ENCODE results near the gene VARS2. TPM values are rescaled to one million over a fixed set of nuclear protein-coding genes. Genes with fewer than 3 reads are reported as not detected.

Gene VARS2
- total RNA-seq, 1 experiment from 2014 or later, result 60.3 TPM

DNA sequence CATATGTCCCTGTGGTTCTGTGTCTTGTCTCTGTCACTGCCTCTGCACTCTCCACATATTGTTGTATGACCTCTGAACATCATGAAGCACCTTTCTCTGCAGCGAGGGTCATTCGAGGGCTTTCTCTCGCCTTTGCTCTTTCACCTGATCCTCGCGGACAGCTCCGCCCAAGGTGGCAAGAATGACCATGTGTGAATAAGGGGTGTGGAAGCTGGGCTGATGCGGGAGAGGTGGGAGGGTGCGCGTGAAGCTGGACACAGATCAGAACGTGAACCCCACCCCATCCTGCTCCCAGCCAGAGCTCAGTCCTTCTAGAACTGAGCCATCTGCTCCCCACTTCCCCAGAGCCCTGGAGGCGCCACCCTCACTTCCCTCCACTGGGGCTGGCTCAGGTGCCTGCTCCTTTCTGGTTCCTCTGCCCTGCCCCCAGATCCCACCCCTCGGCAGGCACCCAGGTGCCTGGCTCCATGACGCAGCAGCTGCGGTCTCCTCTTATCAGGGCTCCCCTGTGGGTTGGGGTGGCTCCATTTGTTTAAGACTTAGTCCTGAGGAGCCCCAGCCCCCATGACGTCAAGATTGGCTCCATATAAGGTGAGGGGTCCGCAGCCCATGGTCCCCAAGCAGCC, 26.4 kb downstream of the VARS2 start, which contains the start of gene MUCL3:
Gene MUCL3, plus strand, starts transcription at position 613 of the 626 bp plus-strand sequence. CDS start 27 bp downstream, outside the sequence.
- Histone ChIP-seq H3K4me1 (replicated peaks; ENCODE audit: insufficient read depth) (peaks cover 8% of the 10 kb centered on the region; the same call in 1 of the 2 replicates), H3K4me2 (no peak within 1 kb of the TSS), H3K27ac (no peak within 1 kb of the TSS), H3K9me2 (ENCODE audit: insufficient read depth) (no peaks in the 10 kb centered on the region), H3K9me3 (ENCODE audit: insufficient read depth, low read depth) (no peaks in the 10 kb centered on the region), H2AFZ (no peak within 1 kb of the TSS), H3F3A (ENCODE audit: insufficient read depth, low read depth) (peaks cover 5% of the 10 kb centered on the region; the same call in 1 of the 2 replicates), H3K4me3 (no peak within 1 kb of the TSS), H4K20me1 (ENCODE audit: insufficient read depth) (no peaks in the 10 kb centered on the region), H3K27me3 (ENCODE audit: insufficient read depth, low read depth) (no peaks in the 10 kb centered on the region), H3K79me2 (ENCODE audit: low read depth) (no peaks in the 10 kb centered on the region), H3K36me3 (ENCODE audit: low read depth) (no peaks in the 10 kb centered on the region)
- CTCF ChIA-PET, result no interaction called here
- TF ChIP-seq EZH2 (IDR thresholded peaks at IDR 0.05; ENCODE audit: low read depth), result no peak
- TF ChIP-seq, protein P1, sequence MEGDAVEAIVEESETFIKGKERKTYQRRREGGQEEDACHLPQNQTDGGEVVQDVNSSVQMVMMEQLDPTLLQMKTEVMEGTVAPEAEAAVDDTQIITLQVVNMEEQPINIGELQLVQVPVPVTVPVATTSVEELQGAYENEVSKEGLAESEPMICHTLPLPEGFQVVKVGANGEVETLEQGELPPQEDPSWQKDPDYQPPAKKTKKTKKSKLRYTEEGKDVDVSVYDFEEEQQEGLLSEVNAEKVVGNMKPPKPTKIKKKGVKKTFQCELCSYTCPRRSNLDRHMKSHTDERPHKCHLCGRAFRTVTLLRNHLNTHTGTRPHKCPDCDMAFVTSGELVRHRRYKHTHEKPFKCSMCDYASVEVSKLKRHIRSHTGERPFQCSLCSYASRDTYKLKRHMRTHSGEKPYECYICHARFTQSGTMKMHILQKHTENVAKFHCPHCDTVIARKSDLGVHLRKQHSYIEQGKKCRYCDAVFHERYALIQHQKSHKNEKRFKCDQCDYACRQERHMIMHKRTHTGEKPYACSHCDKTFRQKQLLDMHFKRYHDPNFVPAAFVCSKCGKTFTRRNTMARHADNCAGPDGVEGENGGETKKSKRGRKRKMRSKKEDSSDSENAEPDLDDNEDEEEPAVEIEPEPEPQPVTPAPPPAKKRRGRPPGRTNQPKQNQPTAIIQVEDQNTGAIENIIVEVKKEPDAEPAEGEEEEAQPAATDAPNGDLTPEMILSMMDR (conservative IDR thresholded peaks at IDR 0.05), result no peak
- no peak for DNase-seq
- POLR2A ChIA-PET (ENCODE audit: unreplicated experiment), result interaction anchor here (0.5 kb wide), 1 partner anchor 796 kb away, joined by 6 read pairs; no protein-coding TSS in a partner anchor
- intact Hi-C loops (cut with micrococcal nuclease; ENCODE audit: unreplicated experiment), result no loop called here
- BruUV-seq (replicated peaks), result no TSS peak

DNA sequence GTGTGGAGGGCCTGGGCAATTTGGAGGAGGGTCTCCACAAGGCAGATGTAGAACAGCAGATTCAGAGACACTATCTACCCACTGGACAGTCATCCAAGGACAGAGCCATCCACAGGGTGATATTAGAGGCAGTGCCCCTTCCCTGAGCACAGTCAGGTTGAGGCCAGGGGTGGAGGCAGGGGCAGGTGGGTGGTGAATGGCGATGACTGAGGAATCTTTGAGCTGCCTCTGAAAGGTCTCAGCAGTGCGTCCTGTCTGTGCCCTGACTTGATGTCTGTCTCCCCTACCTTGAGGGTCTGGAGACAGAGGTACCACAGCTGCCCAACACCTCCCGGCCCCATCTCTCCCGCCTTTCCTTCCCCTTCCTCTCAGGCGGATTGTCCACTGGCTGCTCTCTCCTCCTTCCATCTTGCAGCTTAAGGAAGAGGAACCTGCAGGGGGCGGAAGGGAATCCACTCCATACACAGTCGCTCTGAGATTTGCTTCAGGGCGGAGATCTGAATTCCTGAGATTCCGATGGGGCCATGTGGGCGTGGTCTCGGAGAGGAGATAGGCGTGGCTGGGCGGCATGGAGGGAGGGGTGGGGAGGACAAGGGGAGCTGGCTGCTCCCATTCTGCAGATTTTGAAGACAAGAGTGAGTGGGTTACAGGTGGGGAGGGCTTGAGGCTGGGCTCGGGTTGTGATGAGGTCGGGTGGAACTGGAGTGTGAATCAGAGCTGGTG, 28.5 kb downstream of the VARS2 start:
- intact Hi-C loops (cut with micrococcal nuclease; ENCODE audit: unreplicated experiment), result loop anchor here (1.0 kb wide), 1 partner anchor 100 kb away; no protein-coding TSS in a partner anchor
- H3K4me3 ChIP-seq, result no peak overlapping the region
- H3K27me3 ChIP-seq (ENCODE audit: insufficient read depth, low read depth), result no peaks in the 10 kb centered on the region
- peaks cover 8% of the 10 kb centered on the region; the same call in 1 of the 2 replicates for H3K4me1 ChIP-seq (replicated peaks; ENCODE audit: insufficient read depth)
- BruUV-seq (replicated peaks), result no TSS peak
- H3K36me3 ChIP-seq (ENCODE audit: low read depth), result no peaks in the 10 kb centered on the region
- no peak overlapping the region for H3K27ac ChIP-seq
- no peaks in the 10 kb centered on the region for H3K79me2 ChIP-seq (ENCODE audit: low read depth)
- no peaks in the 10 kb centered on the region for H4K20me1 ChIP-seq (ENCODE audit: insufficient read depth)
- peak; percentile 82 to 91 for DNase-seq
- ChIA-PET CTCF (interaction anchor here (0.6 to 1.4 kb wide), 12 partner anchors 14 to 448 kb away, joined by 3 to 16 read pairs (median 4); partner anchors contain the start of gene MUC21), POLR2A (ENCODE audit: unreplicated experiment) (interaction anchor here (0.7 kb wide), 2 partner anchors 349 to 616 kb away, joined by 9 to 27 read pairs; no protein-coding TSS in a partner anchor)
- peak overlapping the region; percentile 39 for H3K4me2 ChIP-seq
- peaks cover 5% of the 10 kb centered on the region; the same call in 1 of the 2 replicates for H3F3A ChIP-seq (ENCODE audit: insufficient read depth, low read depth)
- H2AFZ ChIP-seq, result no peak overlapping the region; the same call in 1 of the 2 replicates
- H3K9me3 ChIP-seq (ENCODE audit: insufficient read depth, low read depth), result no peaks in the 10 kb centered on the region
- H3K9me2 ChIP-seq (ENCODE audit: insufficient read depth), result no peaks in the 10 kb centered on the region
- no peak for TF ChIP-seq EZH2 (IDR thresholded peaks at IDR 0.05; ENCODE audit: low read depth)
- TF ChIP-seq, protein P1 (conservative IDR thresholded peaks at IDR 0.05), result peak; percentile 80

DNA sequence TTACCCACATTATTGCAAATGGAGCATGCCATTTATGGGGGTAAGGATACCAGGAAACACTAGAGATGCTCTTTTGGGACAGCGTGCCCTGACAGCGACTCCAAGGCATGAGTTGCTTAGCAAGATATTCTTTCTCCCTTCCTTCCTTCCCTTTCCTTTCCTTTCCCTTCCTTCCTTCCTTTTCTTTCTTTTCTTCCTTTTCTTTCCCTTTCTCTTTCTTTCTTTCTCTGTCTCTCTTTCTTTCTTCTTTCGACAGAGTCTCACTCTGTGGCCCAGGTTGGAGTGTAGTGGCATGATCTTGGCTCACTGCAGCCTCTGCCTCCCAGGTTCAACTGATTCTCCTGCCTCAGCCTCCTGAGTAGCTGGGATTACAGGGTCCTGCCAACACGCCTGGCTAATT, 30.0 kb downstream of the VARS2 start:
- Histone ChIP-seq H3K79me2 (ENCODE audit: low read depth) (no peaks in the 10 kb centered on the region), H3K9me3 (ENCODE audit: insufficient read depth, low read depth) (no peaks in the 10 kb centered on the region), H3K4me2 (no peak overlapping the region), H3K4me1 (replicated peaks; ENCODE audit: insufficient read depth) (peaks cover 8% of the 10 kb centered on the region; the same call in 1 of the 2 replicates), H2AFZ (no peak overlapping the region), H3K4me3 (no peak overlapping the region), H4K20me1 (ENCODE audit: insufficient read depth) (no peaks in the 10 kb centered on the region), H3F3A (ENCODE audit: insufficient read depth, low read depth) (peaks cover 5% of the 10 kb centered on the region; the same call in 1 of the 2 replicates), H3K9me2 (ENCODE audit: insufficient read depth) (no peaks in the 10 kb centered on the region), H3K27me3 (ENCODE audit: insufficient read depth, low read depth) (0 out of 2 replicates have a peak, but pooled peaks cover 3% of the 10 kb centered on the region), H3K36me3 (ENCODE audit: low read depth) (no peaks in the 10 kb centered on the region), H3K27ac (no peak overlapping the region)
- POLR2A ChIA-PET (ENCODE audit: unreplicated experiment), result no interaction called here
- BruUV-seq (replicated peaks), result no TSS peak
- TF ChIP-seq EZH2 (IDR thresholded peaks at IDR 0.05; ENCODE audit: low read depth), result no peak
- TF ChIP-seq, protein P1 (conservative IDR thresholded peaks at IDR 0.05), result no peak
- intact Hi-C loops (cut with micrococcal nuclease; ENCODE audit: unreplicated experiment), result no loop called here
- DNase-seq, result no peak
- CTCF ChIA-PET, result no interaction called here

All from PC-9 (cell line).